GM19023 (cell line): ENCODE measurements around the gene SLC4A1AP.

Source experiments
- ATAC-seq: cut with Tn5 transposase; IDR thresholded peaks from one replicate; pipeline ENCODE4 v1.9.1; 2021; ENCODE audit warnings: mild to moderate bottlenecking, moderate library complexity; ENCODE audit not compliant: unreplicated experiment

Gene SLC4A1AP

DNA sequence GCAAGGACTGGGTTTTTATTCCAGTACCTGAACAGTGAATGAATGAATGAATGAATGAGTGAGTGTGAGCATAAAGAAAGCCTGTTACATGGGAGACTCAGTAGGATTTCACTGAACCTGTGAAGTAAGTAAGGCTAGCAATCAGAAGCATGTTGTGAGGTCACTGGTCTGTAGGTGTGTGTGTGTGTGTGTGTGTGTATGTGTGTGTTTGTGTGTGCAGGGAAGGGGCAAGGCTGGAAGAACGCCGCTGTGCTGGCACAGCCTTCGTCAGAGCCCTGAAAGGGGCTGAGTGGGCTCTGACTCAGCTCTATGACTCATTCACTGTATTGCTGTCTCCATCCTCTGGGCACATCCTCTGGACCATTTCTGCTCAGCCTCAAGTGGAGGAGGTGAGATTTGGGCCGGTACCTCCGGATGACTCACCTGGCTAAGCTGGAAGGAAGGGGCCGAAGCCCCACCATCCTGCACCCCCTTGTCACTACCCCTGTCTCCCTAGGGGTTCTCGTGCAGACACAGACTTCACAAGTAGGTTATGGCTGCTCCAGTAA is 56.4 kb downstream of the SLC4A1AP start:
- ATAC-seq: no peak

DNA sequence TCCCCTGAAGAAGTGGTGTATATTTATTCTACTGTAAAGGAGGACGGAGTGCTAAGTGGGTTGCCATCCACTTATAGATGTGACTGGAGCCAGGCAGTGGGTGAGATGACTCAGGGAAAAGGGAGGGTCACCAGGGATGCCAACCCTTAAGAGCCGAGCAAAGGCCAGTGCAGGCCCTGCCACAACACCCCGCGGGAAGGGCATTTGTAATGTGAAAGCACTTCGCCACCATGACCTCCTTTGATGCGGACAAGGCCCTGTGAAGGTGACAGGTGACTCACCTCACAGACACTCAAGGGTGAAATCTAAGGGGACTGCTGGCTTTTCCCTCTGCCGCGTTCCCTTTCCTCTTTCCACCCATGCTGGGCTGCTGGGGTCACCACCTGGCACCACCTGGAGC is 57.6 kb downstream of the SLC4A1AP start:
- ATAC-seq: no peak

DNA sequence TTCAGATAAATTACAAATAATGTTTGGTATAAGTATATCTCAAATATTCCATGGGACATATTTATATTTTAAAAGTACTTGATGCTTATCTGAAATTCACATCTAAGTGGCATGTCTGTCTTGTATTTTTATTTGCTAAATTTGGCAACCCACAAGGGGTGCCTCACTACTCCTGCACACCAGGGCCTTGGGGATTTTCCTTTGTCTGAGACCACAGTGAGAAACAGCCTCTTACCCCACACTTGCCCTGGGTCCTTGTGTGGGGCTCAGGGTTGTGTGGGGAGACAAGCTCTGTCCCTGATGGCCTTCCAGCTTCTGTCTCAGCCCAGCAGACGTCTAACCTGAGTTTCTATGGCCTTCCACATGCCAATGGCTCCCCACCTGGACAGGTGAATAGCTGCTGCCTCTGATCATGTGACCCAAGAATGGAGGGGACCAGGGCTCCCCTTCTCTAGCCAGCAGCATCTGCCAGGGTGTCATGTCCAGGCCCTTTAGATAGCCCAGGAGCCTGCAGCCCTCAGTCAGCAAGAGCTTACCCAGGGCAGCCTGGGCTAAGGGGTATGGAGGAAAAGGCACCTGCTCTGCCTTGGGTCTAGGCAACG is 58.3 kb downstream of the SLC4A1AP start:
- ATAC-seq: no peak

DNA sequence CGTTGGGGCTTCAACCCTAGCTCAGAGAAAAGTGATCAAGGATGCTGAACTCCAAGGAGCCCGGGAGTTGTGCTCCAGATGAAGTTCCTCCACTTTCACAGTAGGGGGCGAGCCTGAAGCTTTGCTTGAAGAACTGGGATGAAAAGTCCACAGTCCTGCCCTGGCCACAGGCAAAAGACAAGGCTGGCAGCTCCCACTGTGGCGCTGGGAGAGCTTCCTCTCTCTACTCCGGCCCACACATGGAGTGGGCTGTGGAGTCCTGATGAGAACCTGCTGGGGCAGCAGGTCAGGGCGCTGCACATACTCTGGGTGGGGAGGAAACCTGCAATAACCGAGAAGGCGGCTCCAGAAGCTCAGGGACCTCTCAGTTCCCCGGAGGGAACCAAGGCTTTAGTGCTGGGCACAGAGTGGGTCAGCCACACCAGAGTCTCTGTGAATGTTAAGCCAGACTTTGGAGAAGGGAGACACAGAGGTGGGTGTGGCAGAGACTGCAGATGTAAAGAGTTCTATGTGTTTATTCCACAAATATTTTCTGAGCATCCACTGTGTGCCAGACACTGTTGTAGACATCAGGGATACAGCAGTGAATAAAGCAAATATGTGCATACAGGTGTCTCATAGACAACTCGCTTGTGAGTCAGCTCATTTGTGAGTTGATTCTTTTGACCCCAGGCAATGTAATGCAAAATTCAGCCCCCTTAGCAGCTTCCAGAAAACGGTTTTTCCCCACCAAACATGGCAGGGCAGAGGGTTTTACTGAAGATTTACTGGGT is 59.9 kb downstream of the SLC4A1AP start:
- ATAC-seq: no peak

DNA sequence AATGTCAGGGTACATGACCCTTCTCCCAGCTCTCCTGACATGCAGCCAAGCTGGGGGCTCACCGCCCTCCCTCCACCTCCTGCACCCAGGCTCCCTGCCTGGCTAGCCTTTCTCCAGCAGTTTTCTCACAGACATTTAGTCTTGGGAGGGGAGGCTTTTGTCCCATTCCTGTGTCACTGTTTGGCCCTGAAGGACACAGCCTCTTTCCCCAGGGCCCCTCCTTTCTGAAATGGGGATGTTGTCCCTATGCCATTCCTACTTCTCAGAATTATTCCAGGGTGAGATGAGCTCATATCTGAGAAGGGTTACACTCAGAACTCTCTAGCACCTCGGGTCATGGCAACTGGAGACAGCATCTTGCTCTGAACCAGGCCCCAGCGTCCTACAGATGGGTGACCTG is 60.5 kb downstream of the SLC4A1AP start:
- no peak for ATAC-seq

DNA sequence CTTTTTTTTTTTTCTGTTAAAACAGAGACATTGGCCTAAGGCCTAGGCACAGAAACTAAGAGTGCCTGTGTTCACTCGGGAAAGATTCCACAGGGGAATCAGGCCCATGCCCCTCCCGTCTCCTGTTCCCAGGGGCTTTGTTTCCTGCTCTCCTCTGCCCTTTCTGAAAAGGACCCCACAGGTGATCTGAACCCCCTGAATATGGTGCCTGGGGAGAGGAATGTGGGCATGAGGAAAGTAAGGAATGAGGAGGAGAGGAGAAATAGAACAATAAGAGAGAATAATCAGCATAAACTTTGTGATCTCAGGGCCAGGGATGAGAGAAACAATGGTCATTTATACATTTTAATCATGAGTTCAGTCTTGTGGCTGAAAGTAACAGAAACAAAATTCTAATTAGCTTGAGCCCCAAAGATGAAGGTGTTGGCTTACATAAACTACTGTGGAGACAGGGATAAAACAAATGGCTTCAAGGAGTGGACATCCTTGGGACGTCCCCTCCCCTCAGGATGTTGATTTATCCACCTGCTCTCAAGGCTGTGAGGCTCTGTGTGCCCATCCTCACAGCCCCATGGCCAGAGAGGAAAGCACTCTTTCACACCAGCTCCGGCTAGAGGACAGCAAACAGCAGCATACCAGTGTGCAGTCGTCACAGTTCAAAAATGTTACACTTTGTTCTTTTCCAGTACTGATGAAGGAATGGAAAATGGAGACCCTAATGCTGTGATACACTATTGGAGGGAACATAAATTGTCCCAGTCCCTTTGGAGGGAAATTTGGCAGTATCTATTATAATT is 61.4 kb downstream of the SLC4A1AP start:
- ATAC-seq: no peak

DNA sequence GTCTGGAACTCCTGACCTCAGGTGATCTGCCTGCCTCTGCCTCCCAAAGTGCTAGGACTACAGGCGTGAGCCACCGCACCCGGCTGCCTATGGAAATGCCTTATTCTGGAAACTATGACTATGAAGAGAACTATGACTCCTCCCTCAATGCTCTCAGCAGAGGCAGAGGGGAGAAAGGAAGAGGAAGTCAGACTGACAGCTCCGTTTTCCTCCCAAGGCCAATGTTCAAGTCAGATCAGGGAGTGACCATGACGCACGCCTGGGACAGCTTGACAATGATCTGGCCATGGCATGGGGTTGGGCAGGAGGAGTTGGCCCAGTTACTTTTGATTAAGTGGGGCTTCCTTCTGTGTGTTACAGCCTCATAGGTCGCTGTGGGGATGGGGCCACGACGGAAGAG is 63.6 kb downstream of the SLC4A1AP start:
- ATAC-seq: no peak

DNA sequence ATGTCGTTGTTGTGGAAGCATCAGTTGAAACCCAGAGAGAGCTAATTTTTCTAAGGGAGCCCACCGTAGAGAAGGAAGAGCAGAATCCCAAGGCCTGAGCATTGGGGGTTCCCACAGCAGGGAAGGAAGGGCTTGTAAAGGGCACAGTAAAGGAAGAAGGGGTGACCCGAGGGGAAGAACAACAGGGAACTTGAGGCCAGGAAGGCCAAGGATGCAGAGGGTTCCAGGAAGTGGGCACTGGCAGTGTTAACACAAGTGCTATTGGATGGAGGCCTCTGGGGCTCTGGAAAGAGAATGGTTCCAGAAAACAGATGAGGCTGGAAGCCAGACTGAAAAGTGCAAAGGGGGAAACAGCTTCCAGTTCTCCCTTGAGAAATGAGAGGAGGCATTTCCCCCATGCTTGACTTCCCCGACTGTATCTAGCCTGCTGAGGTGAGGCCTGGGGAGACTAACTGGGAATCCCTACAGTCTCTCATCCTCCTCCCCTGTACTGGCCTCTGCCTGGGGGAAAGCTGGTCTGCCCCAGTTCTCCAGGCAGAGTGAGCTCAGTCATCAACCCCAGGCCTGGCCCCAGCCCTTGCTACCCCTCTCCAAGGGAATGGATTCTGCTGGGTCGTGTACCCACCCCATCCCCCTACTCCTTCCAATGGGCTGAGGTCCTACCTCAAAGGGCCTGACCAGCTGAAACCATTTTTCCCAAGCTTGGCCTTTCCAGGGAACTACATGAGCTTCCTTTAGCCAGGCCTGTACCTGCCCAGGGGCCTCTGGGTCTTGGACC is 64.6 kb downstream of the SLC4A1AP start:
- ATAC-seq: no peak

DNA sequence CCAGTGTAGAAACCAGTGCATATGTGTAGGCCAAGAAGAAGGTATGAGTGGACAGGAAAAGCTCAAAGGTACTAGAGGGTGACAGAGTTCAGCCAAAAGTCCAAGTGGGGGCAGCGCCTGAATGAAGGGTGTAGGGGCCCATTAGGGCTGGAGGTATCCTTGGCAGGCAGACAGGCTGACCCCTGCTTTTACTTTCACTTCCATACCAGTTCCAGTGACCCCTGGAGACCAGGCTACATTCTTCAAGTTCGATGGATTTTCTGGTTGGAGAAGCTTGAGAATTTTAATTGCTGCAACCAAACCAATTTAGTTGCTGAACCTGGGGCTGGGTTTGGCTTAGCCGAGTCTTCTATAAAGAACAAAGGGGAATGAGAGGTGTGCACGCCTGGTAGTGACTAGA is 65.5 kb downstream of the SLC4A1AP start:
- no peak for ATAC-seq

DNA sequence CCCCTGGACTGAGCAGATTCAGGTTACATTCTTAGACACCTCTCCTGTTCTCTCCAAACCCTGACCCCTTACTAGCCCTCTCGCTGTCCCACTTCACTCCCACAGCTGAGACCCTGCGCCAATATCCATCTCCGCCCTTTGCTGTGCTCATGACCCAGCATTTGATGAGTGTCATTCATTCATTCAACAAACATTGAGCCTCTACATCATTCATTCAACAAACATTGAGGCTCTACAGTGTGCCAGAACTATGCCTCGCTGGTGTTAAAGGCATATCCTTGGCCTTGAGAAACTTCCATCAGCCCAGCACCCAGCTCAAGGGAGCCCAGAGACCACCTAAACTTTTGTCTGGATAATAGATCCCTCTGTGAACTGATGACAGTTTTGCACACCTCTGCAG is 65.9 kb downstream of the SLC4A1AP start:
- no peak for ATAC-seq

DNA sequence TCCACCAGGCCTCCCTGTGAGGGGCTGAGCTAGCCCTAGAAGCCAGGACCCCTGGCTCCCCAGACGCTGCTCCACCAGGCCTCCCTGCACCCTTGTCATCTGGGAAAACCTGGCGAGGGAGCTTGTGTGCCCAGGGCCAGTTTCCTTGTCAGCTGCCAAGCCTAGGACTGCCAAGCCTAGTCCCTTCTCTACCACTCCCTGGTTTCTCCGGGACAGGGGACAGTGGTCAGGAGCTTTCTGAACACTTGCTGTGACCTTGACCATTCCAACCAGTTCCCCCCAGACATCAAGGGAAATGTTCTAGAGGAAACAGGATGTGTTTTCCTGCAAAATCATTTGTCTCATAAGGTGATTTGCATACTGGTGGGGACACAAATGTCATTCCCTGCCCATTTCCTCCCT is 66.6 kb downstream of the SLC4A1AP start:
- no peak for ATAC-seq

DNA sequence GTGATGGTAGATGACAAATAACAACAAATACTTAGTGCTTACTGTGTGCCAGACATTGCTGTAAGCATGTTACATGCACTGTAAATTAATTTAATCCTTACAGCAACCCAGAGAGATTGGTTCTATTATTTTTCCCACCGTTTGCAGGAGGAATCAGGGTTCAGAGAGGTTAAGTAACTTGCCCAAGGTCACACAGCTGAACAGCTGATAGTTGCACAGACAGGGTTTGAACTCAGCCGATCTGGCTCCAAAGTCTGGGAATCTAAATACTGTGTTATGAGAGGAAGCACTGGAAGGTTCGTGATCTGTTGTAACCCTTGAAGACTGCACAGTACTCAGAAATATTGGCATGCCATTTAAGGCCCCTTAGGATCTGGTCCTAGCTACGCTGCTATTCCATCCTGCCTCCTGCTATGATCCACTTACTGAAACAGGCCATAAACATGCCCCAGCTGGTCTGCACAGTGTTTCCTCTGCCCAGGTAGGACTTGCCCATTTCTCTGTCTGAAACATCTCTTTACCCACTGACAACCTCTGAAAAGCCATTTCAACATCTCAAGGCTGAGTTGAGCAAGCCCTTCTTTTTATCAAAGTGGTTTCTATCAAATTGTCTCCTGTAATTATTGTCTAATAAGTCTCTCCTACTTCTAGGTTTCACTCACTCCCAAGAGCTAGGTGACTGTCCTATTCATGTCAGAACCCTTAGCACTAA is 67.4 kb downstream of the SLC4A1AP start:
- no peak for ATAC-seq

DNA sequence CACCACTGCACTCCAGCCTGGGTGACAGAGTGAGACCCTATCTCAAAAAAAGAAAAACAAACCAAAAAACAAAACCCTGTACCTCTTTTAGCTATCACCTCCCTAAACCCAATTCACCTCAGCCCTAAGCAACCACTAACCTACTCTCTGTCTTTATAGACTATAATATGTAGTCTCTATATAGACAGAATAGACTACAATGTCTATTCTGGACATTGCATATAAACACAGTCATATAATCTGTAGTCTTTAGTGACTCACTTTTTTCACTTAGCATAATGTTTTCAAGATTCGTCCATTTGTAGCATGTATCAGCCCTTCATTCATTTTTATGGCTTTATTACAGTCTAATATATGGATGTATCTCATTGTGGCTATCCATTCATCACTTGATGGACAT is 70.6 kb downstream of the SLC4A1AP start:
- no peak for ATAC-seq

DNA sequence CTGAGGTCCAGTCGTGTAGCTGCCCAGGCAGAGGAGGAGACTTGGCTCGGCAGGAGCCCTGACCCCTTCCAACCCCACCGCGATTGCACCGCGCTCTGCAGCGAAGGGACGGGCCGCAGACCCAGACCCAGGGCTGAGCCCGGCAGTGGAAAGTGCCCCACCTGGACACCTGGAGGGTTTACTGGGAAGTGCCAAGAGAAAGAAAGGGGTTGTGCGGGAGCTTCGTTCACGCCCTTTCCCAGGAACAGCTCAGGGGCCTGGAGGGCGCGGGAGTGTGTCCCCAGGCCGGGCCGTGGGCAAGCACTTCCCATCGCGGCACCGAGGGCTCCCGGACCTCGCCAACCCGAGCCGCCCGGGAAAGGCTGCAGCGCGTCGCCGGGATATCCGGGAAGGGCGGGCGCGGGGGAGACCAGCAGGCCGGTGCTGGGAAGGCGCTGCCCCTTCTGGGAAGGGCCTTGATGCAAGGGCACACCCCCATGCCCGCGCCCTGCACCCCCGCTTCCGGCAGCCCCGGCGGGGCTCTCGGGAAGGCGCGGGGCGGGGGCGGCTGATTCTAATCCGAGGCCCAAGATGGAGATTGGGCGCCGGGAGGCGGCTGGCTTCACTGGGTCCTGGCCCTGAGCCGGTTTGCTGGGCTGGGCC is 71.7 kb downstream of the SLC4A1AP start:
- no peak for ATAC-seq

DNA sequence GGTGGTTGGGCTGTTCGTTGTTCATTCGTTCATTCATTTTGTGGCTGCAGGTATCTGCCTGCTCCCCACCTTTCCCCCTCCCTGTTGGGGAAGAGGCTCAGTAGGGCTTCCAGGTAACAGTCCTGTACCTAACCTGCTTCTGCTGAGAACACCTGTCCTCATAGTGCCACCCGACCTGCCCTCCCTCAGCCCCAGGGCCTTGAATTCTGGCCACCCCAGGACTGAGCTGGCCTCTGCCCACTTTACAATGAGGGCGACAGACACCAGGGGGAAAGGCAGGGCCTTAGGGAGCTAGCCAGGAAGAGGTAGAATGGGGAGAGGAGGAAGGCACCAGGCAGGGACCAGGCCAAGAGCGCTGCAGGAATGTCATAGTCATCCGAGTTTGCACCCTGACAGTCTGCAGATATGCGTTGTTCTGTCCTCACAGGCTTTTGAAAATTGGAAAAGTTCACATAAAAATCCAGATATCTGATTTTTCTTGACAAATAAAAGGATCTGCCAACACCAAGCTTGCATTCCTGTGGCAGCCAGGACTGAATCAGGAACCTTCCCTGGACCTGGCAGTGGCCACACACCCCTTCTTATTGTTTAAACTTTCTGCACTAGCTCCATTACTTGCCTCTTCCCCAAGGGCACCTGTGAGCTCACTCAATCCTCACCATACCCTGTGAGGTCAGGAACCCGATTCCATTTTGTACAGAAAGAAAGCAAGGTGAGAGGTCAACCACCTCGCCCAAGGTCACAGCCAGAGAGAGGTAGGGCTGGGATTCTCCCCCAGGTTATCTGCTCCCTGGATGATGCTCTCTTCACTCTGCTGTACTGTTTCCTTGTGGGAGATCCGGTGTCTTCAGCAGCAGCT is 72.6 kb downstream of the SLC4A1AP start:
- no peak for ATAC-seq

DNA sequence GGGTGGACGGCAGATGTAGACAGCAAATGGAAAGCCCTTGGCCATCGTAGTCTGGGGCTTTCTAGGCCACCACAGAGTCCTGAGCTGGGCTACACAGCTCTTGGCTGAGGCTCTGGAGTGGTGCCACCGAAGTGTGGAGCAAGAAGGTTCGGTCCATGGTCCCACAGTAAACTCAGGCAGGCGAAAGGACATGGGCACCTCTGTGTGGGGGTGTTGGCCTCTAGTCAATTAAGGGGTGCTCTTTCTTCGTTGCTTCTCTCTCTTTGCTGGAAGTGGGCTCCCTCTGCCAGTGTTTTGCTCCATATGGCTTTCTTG is 73.2 kb downstream of the SLC4A1AP start:
- ATAC-seq: no peak

DNA sequence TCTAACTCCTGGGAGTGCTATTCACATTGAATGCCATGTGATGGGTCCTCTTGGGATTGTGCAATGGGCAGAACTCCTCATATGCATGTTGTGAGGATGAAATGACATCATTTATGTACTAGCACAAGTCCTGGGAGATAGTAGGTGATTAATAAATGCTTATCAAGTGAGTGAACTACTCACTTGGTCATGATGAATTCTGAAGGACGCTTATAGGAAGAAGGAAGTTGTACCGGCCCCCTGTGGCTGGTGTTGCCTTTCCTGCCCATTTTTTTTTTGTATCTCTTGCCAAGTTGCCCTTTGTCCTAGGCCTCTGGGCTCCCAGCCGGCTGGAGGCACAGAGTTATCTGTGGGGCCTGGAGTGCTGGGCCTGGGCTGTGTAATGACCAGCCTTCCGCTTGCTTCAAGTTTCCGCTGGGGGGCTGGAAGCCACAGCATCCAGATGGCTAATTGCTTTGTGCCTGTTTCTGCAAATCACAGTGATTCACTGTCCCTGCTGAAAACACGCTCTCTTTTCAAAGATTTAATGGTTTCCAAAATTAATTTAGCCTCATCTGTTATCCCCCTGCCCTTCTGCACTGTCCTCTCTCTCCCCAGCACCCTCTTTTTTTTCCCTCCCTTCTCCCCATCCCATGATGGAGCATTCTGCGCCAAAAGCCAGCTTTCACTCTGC is 74.1 kb downstream of the SLC4A1AP start:
- ATAC-seq: no peak

DNA sequence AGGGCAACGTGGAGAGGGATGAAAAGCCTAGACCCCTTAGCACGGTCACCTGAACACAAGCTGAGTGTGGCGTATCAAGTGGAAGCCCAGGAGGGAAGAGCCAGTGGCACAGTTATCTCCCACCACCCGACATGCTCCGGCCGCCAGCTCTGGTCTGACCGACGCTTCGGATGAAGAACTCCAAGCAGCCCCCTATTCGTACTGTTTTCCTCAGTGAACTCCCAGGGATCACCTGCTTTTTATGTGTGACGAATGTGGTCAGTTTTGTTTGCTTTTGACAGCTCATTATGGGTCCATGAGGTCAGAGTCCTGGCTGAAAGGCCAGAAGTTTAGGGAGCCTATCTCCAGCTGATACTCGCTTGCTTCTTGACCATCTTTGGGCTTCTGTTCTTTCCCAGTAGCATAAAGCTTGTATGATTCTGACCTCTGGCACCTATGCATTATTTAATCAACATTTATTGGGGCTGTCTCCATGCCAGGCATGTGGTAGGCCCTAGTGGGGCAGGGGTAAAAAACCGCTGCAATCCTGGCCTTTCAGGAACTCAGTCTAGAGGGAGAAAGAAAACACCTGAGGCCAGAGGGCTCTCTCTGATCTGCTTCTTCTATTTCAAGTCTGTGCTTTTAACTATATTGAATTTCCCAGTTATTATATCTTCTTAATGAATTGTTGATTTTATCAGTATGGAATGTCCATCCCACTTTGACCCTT is 74.8 kb downstream of the SLC4A1AP start:
- no peak for ATAC-seq
